CD1c-positive myeloid dendritic cell (primary cell): ENCODE measurements around the gene ADAM23.

ENCODE experiments used
- DNase-seq: peaks from one replicate; pipeline ENCODE4 v3.0.0-alpha.2; 2016; ENCODE audit errors: extremely low spot score

ADAM23 gene

DNA sequence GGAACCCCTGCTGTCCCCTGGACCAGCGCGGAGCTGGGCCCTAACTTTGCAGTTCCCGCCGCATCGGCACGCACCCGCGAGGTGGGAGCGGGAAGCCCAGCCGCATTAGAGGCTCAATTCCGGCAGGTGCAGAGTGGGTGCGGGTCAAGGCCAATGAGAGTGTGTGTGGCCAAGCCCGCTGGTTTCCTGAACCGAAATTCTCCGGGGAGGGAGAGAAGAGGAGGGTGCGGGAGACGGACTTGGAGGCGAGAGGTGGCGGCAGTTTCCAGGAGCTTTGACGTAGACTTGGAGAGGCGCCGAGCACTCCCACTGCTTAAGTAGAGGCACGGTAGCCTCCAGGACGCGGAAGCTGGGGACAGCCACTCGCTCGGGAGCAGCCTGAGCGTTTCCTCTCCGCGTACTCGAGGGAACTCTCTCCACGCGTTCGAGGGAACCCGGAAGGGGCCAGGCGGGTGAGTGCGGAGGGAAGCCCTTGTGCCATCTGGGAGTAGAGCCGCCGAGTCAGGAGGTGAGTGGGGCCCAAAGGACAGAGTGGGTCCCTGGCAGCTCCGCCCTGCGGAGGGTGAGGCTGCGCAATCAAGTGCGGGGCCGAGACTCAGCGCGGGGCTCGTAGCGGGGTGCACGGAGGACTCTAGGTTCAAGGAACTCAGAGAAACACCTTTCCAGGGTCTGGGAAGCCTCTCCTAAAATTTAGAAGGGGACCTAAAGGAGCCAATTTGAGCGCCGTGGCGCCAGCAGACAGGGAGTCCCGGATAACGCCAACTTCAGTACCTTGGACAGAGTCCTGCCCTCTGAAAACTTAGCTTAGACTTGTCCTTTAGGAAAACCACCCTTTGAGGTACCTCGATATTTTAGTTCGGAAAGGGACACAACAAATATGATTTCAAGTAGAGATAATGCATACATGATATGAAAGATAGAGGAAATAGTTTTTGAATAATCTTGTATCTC is 199.0 kb downstream of the ADAM23 start, which contains the start of gene FAM237A:
FAM237A (plus strand) TSS at position 413 of the 951 bp plus-strand sequence. CDS start 1,750 bp downstream, outside the sequence.
- DNase-seq = peak; percentile 15

- DNase-seq = no peak
Measured at GRCh38 chr2:206647985-206648384, 204.7 kb downstream of the ADAM23 start.

GRCh38 chr2:206657087-206657486 is 213.8 kb downstream of the ADAM23 start:
- DNase-seq = no peak

DNA sequence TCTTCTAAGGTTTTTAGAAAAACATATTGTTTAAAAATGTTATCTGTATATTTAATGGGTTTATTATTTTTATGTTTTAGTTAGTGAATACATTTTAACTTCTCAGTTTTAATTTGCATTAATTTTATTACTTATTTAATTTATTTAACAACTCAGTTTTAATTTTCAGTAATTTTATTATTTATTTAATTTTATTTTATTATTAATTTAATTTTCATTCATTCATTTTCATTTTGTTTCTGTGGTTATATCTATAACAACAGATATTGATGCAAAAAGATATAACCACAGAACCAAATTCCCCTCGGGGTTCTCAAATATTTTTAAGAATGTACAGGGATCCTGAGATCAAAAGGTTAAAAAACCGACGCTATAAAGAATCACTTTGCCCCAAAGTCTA is 221.9 kb downstream of the ADAM23 start:
- no peak for DNase-seq
